Colonic mucosa (tissue), 4 donors: ENCODE measurements around the gene TENM4. TPM values are rescaled to one million over a fixed set of nuclear protein-coding genes. Genes with fewer than 3 reads are reported as not detected.

Experiments used
- DNase-seq: peaks from one replicate; pipeline ENCODE4 v3.0.0-alpha.2; 2020
- H3K27ac ChIP-seq: fragments of 200-600 bp; one replicate; pipeline ENCODE4 v1.8.0; 2021
- H3K27me3 ChIP-seq: fragments of 200-600 bp; one replicate; pipeline ENCODE4 v1.8.0; 2021
- H3K36me3 ChIP-seq: fragments of 200-600 bp; one replicate; pipeline ENCODE4 v1.8.0; 2021
- H3K4me1 ChIP-seq: fragments of 200-600 bp; one replicate; pipeline ENCODE4 v1.8.0; 2021; ENCODE audit warnings: mild to moderate bottlenecking
- H3K4me3 ChIP-seq: fragments of 200-600 bp; one replicate; pipeline ENCODE4 v1.8.0; 2021
- H3K9ac ChIP-seq, 2 donors: one replicate each; pipeline ENCODE4 v1.7.0; 2013; ENCODE audit warnings: control low read depth in 2 of 2, low read depth in 2 of 2, low read length in 2 of 2
- H3K9me3 ChIP-seq: fragments of 200-600 bp; one replicate; pipeline ENCODE4 v1.8.0; 2021
- intact Hi-C: fragments of 100-400 bp; cut with DNase I; formaldehyde crosslinking; loops from one replicate; pipeline ENCODE4 v1.14.1; 2022
- total RNA-seq, 2 donors: library from RNA; stranded (reverse); fragmentation: NEBNext Ultra II Directional in 1 of 2; extraction: Animal tissue kit (Norgen Biotek cat#: 25700) in 1 of 2; gene quantifications; one replicate each; pipeline ENCODE4 v1.2.1, GENCODE V29; 2021
- TF ChIP-seq, protein P1 (sequence below): fragments of 200-600 bp; IDR thresholded peaks from one replicate; pipeline ENCODE4 v1.8.0; 2022; ENCODE audit warnings: antibody characterized with exemption, mild to moderate bottlenecking
- donor health status: healthy.
- donor health status: DM: no; HTN: no; CAD: no.
- donor health status: DM: no; HTN: no; CAD: no.

TENM4 gene
- total RNA-seq, 2 donors from 2014 or later = 0.48 to 1.2 TPM

DNA sequence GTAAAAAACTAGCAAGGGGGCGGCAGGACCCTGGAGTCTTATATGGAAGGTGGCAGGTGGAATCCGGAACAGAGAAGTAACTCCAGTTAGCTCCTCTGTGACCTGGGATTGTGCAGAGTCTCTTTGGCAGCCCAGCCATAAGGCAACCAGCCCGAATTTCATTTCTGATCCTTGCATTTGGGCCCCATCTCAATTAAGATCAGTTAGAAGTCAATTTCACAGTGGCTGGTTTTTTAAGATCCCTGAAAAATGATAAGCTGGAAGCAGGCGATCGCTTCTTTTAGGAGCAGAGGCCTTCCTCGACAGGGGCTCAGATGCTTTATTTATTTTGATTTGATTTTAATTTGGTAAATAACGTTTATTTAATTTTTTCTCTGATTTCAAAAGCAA, 199.0 kb downstream of the TENM4 start:
- no peaks in the 10 kb centered on the region for H3K9me3 ChIP-seq
- intact Hi-C loops = no loop called here
- DNase-seq = no peak
- no peaks in the 10 kb centered on the region for H3K36me3 ChIP-seq
- TF ChIP-seq, protein P1, sequence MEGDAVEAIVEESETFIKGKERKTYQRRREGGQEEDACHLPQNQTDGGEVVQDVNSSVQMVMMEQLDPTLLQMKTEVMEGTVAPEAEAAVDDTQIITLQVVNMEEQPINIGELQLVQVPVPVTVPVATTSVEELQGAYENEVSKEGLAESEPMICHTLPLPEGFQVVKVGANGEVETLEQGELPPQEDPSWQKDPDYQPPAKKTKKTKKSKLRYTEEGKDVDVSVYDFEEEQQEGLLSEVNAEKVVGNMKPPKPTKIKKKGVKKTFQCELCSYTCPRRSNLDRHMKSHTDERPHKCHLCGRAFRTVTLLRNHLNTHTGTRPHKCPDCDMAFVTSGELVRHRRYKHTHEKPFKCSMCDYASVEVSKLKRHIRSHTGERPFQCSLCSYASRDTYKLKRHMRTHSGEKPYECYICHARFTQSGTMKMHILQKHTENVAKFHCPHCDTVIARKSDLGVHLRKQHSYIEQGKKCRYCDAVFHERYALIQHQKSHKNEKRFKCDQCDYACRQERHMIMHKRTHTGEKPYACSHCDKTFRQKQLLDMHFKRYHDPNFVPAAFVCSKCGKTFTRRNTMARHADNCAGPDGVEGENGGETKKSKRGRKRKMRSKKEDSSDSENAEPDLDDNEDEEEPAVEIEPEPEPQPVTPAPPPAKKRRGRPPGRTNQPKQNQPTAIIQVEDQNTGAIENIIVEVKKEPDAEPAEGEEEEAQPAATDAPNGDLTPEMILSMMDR = no peak
- H3K9ac ChIP-seq = no peak overlapping the region
- H3K27me3 ChIP-seq = no peaks in the 10 kb centered on the region
- no peaks in the 10 kb centered on the region for H3K4me1 ChIP-seq
- no peak overlapping the region for H3K4me3 ChIP-seq
- no peak overlapping the region for H3K27ac ChIP-seq

DNA sequence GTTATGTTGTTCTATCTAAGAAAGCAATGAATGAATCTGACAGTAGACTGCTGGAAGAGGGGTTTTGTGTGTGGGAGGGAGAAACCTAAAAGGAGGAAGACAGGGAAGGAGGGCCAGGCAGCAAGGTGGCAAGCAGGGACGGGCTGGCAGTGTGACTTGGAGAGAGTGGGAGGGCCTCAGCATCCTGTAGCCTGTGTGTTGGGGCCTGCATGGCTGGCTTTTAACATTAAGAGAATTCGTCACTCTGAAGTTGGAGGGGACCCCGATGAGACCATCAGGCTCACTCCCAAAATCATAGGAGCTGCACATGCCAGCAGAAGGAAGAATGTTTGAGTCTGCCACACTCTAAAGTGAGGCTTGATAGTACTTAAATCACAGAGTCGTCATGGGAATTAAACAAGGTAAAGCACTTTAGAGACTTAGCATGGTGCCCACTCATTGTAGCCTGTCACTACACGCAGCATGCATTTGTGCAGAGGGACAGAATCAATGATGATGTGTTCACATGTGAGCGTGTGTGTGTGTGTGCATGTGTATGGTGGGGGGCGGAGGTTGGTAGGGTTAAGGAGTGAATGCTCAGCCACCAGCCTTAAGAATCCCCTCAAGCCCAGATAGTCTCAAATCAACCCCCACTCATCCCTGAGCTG, 199.5 kb downstream of the TENM4 start:
- Histone ChIP-seq H3K27ac (no peak overlapping the region), H3K27me3 (no peaks in the 10 kb centered on the region), H3K9me3 (no peaks in the 10 kb centered on the region), H3K4me1 (no peaks in the 10 kb centered on the region), H3K9ac (no peak overlapping the region), H3K4me3 (no peak overlapping the region), H3K36me3 (no peaks in the 10 kb centered on the region)
- intact Hi-C loops = no loop called here
- DNase-seq = no peak
- TF ChIP-seq, protein P1 = no peak

DNA sequence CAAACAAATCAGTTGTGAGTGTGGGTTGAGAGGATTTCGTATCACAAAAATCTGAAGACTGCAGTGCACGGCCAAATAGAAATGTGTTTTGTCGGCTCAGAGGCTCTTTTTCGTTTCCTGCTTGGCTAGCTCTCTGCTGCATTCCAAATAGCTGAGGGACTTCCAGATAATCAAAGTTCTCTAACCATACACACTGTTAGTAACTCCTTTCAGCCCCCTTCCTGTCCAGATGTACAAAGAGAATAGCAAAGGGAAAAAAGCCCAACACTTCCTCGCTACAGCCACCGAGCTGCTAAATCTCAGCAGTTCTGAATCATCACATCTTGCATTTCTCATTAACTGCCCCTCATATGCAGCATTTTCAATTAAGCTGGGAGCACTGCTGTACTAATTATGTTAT, 203.1 kb downstream of the TENM4 start:
- H3K4me1 ChIP-seq = no peaks in the 10 kb centered on the region
- no peaks in the 10 kb centered on the region for H3K27me3 ChIP-seq
- DNase-seq = no peak
- H3K9ac ChIP-seq = no peak overlapping the region
- no peaks in the 10 kb centered on the region for H3K36me3 ChIP-seq
- no peaks in the 10 kb centered on the region for H3K9me3 ChIP-seq
- TF ChIP-seq, protein P1 = no peak
- no peak overlapping the region for H3K27ac ChIP-seq
- intact Hi-C loops = no loop called here
- no peak overlapping the region for H3K4me3 ChIP-seq

DNA sequence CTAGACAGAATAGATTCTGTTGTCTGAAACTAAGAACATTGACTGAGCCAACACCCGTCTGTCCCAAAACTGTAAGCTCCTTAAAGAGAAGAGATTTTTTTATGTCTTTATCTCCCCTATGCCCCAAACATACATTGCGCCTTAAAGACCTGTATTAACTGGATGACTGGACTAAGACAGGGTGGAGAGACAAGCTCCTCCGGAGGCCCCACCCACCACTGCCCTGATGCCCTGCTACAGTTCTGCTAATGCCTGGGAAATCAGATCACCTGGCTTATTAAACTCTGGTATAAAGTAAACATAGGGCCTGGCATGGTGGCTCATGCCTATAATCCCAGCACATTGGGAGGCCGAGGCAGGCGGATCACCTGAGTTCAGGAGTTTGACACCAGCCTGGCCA, 203.7 kb downstream of the TENM4 start:
- no peak overlapping the region for H3K27ac ChIP-seq
- H3K36me3 ChIP-seq = no peaks in the 10 kb centered on the region
- no peaks in the 10 kb centered on the region for H3K9me3 ChIP-seq
- no peaks in the 10 kb centered on the region for H3K27me3 ChIP-seq
- TF ChIP-seq, protein P1 = no peak
- no peak overlapping the region for H3K4me3 ChIP-seq
- no peak overlapping the region for H3K9ac ChIP-seq
- intact Hi-C loops = no loop called here
- no peaks in the 10 kb centered on the region for H3K4me1 ChIP-seq
- DNase-seq = no peak

DNA sequence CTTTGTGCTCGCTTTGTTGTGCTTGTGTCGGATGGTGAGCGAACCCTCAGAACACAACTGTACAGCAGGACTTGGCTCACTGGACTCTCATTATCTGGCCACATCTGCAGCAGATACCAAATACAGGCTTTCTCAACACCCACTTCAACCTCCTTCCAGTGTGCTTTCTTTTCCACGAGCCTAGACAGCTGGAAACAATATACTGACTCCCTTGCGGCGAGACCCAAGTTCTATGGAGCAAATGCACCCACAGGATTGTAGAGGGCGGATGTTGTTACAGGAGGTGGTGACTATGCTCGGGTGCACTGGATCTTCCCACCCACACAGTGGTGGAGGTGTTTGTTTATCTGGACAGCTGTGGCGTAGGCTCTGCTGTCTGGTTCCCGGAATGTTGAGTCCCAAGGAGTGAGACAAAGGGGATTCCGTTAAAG, 204.3 kb downstream of the TENM4 start:
- Histone ChIP-seq H3K4me3 (no peak overlapping the region), H3K27me3 (no peaks in the 10 kb centered on the region), H3K27ac (no peak overlapping the region), H3K9ac (no peak overlapping the region), H3K9me3 (no peaks in the 10 kb centered on the region), H3K36me3 (no peaks in the 10 kb centered on the region), H3K4me1 (no peaks in the 10 kb centered on the region)
- no peak for DNase-seq
- intact Hi-C loops = no loop called here
- TF ChIP-seq, protein P1 = no peak
